ENCODE results near the gene CSRNP3.
A peak's percentile ranks its signal among the peaks of the same experiment; 100 is the strongest.
"Not testable (repeated sequence)": the region's sequence is repeated elsewhere in the genome, so short reads cannot be mapped to it uniquely, and the experiment has no call there.

Gene CSRNP3

GRCh38 chr2:165549619-165550018 is 80.1 kb downstream of the CSRNP3 start:
- DNase-seq, result no peak

GRCh38 chr2:165558832-165559231 is 89.3 kb downstream of the CSRNP3 start:
- DNase-seq, result no peak

GRCh38 chr2:165560377-165560988 is 91.0 kb downstream of the CSRNP3 start:
- DNase-seq, result no peak

DNA sequence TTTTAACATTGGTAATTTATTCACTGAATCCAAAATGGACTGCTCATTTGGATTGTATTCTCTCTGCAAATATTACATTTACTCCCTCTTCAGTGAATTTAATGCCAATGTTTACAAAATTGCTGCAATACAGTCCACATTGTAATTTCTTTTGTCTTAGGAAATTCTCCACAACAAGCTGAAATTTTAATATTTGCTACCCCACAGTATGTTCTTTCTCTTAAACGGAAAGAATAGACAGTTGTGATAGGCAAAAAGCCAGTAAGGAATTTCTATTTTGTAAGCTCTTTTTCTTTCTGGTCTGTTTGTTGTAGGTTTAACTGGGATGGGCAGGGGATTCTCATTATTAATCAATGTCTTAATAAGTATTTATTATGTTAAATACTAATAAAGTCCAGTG is 92.0 kb downstream of the CSRNP3 start:
- no peak for DNase-seq

- DNase-seq, result no peak
These were observed 92.7 kb downstream of the CSRNP3 start for GRCh38 chr2:165562233-165562632.

DNA sequence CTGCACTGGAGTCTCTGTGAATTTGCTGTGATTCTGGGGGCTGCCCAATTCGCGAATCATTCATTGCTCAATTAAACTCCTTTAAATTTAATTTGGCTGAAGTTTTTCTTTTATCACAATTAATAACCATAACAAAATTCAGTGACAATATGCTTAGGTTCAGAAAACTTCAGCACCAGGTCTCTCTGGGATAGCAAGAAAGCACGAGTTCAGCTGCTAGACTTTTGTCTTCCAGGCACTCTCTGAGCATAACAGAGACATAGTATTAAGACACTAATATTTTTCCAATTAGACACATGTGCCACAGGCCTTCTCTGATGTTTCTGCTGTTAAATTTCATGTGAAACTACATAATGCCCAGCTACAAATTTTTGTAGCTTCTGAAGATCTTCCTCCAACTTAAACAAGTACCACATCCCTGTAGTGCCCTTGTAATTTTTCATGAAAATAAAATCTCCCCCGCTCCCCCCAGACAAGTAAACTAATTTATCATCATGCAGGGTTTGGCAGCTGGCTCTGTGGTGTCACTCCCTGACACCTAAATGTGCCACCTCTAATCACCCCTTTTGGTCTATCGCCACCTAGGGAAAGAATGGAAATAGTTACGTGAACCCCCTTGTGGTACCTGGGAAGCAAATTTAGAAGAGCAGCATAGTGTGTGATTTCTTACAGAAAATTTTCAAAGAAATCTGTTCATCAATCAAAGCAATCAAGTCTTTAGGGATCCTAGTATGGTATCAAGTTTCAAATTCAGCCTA is 94.1 kb downstream of the CSRNP3 start:
- DNase-seq, result no peak

DNA sequence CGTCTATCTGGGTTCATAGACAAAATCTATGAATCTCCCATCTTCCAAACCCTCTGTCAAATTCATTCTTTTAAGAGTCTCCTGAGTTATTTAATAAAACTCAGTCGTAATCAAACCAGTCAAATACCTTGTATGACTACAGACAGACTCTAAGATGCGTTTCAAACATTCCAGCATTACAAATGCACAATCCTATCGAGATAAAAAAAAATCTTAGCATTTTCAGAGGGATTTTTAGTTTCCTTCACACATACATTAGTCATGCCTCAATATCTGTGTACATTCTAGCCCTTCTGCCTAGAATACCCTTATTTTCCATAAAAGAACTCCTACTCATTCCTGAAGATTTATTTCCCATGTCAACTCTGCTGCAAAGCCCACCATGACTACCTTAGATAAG is 96.5 kb downstream of the CSRNP3 start:
- no peak for DNase-seq

- DNase-seq, result no peak
These were observed 97.8 kb downstream of the CSRNP3 start for GRCh38 chr2:165567273-165567672.

DNA sequence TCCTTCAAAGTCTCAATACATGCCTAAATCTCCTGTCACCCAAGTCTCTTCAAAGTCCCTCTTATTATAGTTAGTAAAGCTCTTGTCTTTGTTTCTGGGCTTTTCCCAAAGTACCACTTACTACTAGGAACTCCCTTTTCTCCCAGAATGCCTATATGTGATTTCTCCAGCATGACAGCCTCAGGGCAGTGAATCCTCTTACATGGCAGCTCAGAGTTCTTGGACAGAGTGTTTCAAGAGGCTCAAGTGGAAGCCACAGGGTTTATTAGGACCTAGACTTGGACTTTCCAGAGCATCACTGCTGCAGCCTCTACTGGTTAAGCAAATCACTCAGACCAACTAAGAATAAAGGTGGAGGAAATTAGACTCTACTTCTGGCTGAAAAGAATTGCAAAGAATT is 98.9 kb downstream of the CSRNP3 start:
- DNase-seq, result no peak

DNA sequence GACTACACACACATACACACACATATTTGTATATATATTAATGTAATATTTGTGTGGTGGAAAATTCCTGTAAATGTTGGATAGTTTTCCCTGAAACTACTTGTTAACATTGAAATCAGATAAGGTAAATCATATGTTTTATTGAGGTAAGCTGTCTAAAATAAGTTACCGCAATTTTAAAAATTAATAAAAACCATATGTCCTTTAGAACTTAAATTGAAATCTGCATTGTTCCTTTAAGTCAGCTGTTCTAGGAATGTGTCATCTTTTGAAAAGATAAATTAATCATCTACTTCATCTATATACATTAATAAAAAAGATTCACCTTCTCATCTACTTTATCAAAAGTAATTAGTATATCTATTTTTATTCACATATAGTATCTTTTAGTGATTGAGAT is 102.0 kb downstream of the CSRNP3 start:
- no peak for DNase-seq

- no peak for DNase-seq
These were observed 102.7 kb downstream of the CSRNP3 start for GRCh38 chr2:165572151-165572550.

DNA sequence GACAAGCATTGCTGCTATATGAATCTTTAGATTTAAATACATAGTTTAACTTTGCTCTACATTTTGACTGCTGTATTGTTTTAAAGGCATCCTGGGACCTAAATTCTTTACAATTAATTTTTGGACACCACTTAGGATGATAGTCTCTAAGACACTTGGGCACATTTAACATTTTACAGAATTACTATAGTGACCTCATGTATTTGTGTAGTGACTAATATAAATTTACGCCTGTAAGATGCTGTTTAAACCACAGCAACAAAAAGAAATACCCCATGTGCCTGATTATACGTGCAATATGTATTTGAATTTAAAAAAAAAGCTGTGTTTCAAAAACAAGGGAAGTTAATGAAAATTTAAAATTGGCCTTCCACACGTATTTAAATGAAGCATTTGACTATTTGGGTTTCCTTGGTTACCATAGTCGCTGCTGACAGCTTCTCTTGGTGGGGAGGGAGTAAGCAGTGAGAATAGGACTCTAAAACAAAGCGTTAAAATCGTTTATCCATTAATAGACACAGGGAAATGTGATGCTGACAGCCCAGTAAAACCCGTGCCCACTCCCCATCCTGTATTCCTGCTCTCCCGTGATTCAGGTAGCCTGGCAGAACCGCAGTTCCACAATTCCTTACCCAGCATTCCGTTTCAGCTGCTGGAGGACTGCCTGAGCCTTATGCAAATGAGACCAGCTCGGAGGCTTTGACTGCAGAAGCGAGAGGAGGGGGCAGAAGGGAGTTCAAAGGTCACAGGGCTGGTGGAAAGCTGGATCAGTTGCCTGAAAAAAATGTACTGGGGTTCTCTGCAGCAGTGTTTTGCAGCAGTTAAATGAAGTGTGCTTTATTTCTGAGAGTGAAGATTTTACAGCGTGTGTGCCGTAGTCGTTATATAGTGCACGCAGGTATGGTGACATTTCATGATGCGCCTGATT is 104.3 kb downstream of the CSRNP3 start:
- DNase-seq, result peak; percentile 80

DNA sequence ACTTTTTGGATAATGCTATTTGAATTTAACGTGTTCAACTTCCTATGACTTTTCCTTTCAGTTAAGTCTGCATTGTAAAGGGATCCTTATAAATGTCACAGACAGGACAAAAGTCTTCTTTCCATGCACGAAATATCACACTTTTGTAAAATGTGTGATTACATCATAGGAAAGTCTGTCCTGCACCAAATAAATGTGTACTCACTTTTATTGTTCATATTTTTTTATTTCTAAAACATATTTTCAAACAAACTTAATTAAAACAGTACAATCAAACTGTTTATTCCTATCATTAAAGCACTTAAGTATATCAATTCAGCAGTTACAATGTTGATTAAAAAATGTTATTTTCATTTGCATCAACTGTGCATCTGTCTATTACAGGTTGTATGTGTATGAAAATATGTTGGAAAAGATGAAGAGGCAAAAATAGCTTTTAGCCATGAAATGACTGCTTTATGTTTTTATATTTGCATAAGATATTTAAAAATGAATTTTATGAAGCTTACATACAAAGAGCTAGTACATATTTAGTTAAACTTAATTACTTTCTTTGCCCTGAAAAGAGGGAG is 105.6 kb downstream of the CSRNP3 start:
- DNase-seq, result no peak

- DNase-seq, result no peak
These were observed 107.1 kb downstream of the CSRNP3 start for GRCh38 chr2:165576409-165577154.

DNA sequence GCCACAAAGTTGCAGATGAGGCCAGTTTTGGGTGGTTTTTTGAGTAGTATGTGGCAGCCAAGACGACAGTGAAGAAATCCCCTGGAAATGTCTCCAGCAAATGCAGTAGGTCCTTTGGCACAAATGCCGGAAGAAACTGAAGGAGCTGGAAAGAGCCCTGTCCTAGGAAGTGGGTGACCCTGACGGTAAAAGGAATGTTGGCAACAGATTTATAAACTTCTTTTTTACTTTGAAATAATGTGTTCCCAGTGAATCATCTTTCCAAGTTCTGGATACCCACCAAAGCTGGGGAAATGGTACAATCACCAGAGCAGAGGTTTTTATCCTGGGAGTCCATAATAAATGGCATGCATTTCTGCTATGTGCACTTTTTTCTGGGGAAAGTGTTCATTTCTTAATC is 112.9 kb downstream of the CSRNP3 start:
- no peak for DNase-seq

DNA sequence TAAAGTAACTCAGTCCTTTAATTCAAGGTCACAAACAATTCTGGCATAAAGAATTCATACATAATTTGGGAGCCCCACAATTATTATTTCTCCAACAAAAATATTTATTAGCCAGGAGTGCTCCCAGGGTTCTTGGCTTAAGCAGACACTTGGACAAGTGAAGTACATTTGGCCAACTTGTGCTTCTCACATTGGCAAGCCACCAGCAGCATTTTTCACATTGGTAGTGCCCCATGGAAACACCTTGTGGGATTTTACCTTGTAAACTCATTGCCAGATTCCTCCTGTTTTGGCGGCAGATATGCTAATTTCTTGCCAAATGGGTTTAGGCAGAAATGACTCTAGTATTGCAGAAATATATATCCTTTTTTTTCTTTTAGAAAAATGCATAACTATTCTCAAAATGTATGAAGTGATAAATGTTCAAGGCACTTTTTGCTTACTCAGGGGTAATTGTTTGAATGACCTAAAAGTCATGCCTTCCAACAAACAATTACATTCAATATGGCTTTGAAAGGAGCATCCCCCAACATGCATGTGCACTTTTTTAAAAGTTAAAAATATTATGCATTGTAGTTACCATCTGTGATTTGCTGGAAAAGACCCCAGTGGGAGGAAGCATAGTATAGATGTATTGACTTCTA is 113.5 kb downstream of the CSRNP3 start:
- no peak for DNase-seq

DNA sequence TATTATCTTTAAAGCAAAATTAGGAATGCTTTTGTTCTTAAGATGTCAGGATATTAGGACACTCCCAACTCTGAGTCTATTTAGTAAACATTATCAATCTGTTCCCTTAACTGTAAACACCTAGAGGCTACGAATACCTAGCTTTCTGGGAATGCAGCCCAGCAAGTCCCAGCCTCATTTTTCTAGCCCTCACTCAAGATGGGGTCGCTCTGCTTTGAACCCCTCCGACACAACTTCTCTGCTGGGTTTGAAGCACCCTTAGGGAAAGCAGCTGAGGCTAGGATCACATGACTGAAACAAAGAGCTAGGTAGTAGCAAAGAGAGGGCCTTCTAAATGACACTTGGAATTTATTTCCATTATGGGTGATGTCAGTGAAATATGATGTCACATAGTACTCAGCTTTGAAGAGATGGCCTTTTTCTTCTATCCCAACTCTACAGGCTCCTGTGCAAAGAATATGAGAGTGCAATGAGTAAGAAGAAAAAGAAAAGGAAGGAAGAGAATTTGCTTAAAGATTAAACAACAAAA is 114.7 kb downstream of the CSRNP3 start:
- DNase-seq, result no peak

GRCh38 chr2:165586019-165586418 is 116.5 kb downstream of the CSRNP3 start:
- no peak for DNase-seq

DNA sequence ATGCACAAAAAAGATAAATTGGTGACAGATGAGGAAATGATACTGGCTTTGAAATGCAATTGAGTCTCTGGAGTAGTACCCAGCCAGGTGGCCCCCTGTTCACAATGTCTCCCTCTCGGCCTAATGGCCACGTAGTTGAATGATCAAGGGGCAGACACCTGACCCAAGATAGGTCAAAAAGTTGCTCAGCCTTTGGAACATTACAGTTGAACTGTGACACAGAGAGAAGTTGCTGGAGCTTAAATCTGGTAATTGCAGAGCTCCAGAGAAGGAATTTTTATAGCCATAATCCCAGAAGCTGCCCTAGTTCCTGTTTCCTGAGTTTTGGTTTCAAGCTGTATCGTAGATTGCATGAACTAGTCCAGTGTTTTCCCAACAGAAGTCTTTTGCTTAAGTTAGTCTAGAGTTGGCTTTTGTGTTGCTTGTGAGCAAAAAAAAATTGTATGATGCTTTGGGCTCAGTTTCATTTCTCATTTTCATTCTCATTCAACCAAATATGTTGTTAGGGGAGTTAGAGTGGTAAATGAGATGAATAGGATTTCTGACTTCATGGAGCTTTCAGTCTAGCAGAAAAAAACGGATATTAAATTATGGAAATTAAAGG is 117.9 kb downstream of the CSRNP3 start:
- DNase-seq, result no peak

- not testable (repeated sequence) for DNase-seq
These were observed 121.5 kb downstream of the CSRNP3 start for GRCh38 chr2:165590999-165591398.

- no peak for DNase-seq
These were observed 123.6 kb downstream of the CSRNP3 start for GRCh38 chr2:165593081-165593480.

Data from kidney glomerular epithelial cell (primary cell).